GM18909 (cell line): ENCODE measurements around the gene RBP5.

Experiments used
- ATAC-seq: cut with Tn5 transposase; IDR thresholded peaks from one replicate; pipeline ENCODE4 v1.9.1; 2021; ENCODE audit warnings: mild to moderate bottlenecking; ENCODE audit not compliant: unreplicated experiment, poor library complexity

Gene RBP5

GRCh38 chr12:7079826-7080125 lies 48.9 kb downstream of the RBP5 start:
- no peak for ATAC-seq

- ATAC-seq, result no peak
These were observed 50.5 kb downstream of the RBP5 start for GRCh38 chr12:7078163-7078562.

- ATAC-seq, result no peak
These were observed 52.2 kb downstream of the RBP5 start for GRCh38 chr12:7076493-7076892.

GRCh38 chr12:7075939-7076338 lies 52.8 kb downstream of the RBP5 start:
- ATAC-seq, result no peak

GRCh38 chr12:7075518-7075917 lies 53.2 kb downstream of the RBP5 start:
- ATAC-seq, result no peak

GRCh38 chr12:7073946-7074345 lies 54.7 kb downstream of the RBP5 start:
- no peak for ATAC-seq
